ENCODE results near the gene PRDM16.
A peak's percentile ranks its signal among the peaks of the same experiment; 100 is the strongest.

The PRDM16 gene

DNA sequence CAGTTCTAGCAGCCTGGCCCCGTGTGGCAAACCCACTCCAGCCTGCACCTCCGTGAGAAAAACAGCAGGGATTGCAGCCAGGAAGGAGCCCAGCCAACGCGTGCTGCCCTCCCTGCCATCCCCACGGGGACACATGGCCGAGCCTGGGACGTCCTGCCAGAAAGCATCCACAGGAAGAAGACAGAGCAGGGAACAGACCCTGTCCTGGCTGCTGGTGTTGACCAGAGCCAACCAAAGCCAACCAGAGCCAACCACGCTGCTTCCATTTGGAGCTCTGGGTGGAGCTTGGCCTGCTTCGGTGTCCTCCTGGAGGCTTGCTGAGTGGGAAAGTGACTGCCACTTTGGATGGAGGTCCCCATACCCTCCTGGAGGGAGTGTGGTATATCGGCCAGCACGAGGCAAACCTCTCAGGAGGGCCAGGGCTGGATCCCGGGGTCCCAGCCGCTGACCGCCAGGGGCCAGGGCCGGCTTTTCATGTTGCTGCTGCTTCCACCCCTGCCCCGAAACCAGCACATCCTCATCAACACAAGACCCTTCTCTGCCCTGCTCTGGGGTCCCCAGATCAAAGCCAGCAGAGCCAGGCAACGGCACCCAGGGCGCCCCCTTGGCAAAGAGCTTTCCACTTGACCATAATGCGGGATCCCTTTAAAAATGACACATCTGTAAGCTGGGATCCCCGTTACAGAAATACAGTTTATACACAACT is 304.9 kb downstream of the PRDM16 start:
- DNase-seq (ENCODE audit: low spot score) = no peak

DNA sequence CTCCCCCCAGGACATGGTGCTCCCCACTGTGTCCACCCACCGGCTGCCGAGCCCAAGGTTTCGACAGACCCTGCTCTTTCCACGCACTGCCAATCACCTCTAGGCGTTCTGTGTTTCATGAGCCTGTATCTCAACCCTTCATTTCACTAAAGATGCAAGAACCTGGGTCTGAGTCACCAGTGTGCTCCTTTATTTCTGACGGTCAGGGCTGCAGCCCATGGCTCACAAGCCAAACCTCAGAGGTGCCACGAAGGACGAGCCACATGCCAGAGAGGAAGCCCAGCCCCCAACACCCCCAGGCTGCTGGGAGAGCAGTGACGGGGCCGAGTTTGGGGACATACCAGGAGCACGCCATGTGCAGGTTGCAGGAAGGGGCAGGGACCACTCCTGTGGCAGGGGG is 306.2 kb downstream of the PRDM16 start:
- no peak for DNase-seq (ENCODE audit: low spot score)

DNA sequence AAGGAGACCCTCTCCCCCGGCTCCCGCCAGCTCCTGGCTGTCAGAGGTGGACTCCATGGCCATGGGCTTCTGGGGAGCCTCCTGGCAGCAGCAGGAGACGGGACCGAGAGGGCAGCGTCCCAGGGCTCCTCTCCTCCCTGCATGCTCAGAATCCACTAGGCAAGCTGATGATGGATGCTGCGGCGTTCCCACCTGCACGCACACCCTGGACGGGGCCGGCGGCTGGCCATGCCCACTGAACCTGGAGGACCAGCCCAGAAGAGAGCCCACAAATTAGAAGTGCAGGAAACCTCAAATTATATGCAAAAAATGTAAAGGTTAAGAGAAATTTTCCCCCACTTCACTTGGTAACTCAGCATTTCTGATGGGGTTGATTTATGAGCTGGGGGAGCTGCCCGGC is 308.2 kb downstream of the PRDM16 start:
- DNase-seq (ENCODE audit: low spot score) = no peak

DNA sequence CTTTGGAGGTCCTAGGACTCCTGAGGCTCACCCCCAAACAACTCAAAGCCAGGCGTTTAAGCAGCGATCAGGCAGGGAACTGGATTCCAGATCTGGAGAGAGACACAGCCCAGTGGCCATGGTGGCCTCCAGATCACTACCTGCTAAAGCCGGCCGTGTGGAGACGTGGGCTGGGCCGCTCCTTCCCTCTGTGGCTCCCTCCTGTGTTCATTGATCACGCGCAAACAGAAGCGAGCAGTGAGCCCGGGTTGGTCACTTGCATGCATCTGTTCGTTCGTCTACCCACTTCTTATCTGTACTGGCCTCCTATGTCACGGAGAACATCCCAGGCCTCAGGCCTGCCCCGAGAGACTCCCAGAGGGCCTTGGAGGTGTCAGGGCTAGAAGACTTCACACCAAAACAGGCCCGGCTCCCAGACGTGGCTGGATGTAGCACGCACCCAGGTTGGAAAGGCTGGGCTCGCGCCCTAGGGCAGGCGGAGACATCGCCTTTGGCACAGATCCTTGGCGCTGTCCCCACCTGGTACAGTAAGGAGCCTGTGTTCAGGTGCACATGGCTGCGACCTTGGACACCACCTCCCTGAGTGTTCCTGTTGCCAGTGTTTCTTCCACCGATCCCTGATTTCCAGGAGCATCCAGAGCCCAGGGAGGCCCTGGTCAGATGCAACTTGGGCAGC is 308.7 kb downstream of the PRDM16 start:
- no peak for DNase-seq (ENCODE audit: low spot score)

DNA sequence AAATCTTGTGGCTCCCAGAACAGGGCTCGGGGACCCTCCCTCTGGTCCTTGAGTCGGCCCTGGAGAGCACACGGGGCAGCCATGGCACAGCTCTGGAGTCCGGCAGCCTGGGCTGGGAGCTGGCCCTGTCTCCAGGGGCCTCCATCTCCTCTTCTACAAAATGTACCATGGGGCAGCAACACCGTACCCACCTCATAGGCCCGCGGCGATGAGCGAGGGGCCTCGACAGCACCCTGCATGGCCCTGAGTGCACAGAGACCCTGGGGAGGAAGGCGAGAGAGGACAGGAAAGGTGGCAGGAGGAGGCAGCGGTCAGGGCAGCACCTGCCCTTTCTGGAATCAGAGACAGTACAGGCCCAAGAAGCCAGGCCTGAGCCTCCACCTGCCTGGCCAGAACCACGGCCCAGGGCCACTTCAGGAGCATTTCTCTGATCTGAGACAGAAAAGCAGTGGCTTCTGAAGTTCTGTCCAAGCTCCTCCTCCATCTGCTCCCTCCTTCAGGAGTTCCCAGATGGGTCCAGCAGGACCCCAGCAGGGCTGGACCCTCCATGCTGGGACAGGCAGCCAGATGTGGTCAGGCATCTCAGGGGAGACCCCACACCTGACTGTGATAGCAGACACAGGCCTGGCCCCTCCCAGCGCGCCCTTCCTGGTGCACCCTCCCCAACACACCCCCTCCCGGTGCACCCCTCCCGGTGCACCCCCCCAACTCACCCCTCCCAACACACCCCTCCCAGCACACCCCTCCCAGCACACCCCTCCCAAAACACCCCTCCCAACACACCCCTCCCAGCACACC is 309.6 kb downstream of the PRDM16 start:
- DNase-seq (ENCODE audit: low spot score) = no peak

DNA sequence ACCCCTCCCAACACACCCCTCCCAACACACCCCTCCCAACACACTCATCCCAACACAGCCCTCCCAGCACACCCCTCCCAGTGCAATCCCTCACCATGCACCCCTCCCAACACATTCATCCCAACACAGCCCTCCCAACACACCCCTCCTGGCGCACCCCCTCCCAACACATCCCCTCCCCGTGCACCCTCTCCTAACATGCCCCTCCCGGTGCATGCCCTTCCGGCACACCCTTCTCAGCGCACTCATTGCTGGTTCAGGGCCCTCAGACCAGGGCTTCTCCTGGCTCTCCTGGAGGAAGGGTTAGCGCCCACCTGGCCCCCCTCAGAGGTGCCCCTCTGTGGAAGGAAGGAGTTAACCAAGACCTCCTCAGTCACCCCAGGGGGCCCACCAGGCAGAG is 310.9 kb downstream of the PRDM16 start:
- no peak for DNase-seq (ENCODE audit: low spot score)

- DNase-seq (ENCODE audit: low spot score) = no peak
These were observed 311.5 kb downstream of the PRDM16 start for GRCh38 chr1:3380469-3380868.

GRCh38 chr1:3381901-3382300 is 312.9 kb downstream of the PRDM16 start:
- no peak for DNase-seq (ENCODE audit: low spot score)

GRCh38 chr1:3382326-3383057 is 313.5 kb downstream of the PRDM16 start:
- DNase-seq (ENCODE audit: low spot score) = no peak

DNA sequence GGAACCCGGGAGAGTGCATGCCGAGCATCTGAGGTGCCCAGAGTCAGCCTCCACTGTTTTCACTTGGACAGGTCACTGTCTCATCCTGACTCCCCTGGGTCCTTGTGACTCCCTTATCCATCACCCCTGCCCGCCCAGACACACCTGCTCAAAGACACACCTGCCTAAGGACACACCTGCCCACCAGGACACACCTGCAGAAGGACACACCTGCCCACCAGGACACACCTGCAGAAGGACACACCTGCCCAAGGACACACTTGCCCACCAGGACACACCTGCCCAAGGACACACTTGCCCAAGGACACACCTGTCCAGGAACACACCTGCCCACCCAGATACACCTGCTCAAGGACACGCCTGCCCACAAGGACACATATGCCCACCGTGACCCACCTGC is 314.7 kb downstream of the PRDM16 start:
- DNase-seq (ENCODE audit: low spot score) = no peak

GRCh38 chr1:3384407-3384806 is 315.4 kb downstream of the PRDM16 start:
- DNase-seq (ENCODE audit: low spot score) = no peak

GRCh38 chr1:3386205-3387002 is 317.4 kb downstream of the PRDM16 start:
- no peak for DNase-seq (ENCODE audit: low spot score)

GRCh38 chr1:3387401-3387800 is 318.4 kb downstream of the PRDM16 start:
- no peak for DNase-seq (ENCODE audit: low spot score)

DNA sequence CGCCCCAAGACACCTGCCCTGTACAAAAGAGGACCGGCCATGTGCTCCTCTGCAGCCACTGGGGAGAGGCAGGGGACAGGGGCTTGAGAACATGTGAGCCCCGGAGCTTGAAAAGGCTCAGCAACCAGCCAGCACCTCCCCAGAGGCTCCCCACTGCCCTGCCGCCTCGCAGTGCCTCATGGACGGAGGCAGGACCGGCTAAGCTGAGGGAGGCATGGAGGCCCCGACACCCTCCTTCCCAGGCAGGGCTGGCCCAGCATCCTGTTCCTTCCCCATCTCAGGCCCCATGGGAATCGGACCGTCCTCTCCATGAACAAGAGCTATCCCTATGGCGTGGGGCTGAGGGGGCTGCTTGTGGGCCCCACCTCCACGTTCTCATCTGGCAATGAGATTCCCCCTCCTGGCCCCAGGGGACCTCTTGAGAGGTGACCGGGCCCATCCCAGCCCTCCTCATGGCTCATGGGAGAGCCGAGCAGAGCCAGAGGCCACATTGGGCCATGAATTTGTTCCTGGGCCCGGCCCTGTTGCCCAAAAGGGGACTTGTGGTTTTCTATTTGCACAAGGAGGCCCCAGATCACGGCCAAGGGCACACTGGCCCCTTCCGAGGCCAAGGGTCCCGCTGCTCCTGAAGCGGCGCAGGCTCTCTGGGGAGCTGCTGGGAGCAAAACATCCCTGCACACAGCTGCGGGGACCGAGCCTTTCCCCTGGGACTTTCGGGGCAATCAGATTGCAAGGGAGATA is 320.3 kb downstream of the PRDM16 start:
- no peak for DNase-seq (ENCODE audit: low spot score)

DNA sequence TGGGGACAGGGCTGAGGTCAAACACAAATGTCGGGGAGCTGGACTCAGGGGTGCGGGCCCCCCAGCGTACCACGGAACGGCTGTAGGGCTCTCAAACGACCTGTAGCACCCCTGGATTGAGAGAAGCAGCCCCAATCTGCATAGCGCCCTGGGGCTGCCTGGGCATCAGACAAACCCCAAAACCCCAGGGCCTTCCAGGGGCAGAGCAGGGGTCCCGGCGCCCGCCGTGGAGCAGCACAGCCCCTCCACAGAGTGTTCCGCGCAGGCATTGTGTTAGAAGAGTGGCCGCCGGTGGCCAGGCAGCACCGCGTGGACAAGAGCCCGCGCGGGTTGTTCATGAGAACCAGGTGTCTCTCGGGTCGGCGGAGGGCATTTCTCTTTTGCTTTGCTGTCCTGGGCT is 321.3 kb downstream of the PRDM16 start:
- no peak for DNase-seq (ENCODE audit: low spot score)

DNA sequence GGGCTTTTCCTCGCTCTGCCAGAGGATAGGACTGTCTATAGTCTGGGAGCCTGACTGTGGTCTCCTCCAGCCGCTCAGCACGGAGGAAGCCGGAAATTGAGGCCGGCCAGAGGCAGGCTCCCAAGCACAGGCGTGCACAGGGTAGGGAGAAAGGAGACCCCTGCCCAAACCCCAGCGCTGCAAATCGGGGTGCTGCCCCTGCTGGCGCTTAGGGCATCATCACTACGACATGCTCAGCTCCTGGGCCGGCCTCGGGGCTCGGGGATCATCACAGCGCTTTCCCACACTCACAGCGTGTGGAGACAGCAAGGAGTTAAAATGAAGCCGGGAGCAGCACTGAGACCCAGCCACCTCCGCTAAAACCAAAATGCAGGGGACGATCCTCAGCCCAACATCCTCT is 322.7 kb downstream of the PRDM16 start:
- no peak for DNase-seq (ENCODE audit: low spot score)

DNA sequence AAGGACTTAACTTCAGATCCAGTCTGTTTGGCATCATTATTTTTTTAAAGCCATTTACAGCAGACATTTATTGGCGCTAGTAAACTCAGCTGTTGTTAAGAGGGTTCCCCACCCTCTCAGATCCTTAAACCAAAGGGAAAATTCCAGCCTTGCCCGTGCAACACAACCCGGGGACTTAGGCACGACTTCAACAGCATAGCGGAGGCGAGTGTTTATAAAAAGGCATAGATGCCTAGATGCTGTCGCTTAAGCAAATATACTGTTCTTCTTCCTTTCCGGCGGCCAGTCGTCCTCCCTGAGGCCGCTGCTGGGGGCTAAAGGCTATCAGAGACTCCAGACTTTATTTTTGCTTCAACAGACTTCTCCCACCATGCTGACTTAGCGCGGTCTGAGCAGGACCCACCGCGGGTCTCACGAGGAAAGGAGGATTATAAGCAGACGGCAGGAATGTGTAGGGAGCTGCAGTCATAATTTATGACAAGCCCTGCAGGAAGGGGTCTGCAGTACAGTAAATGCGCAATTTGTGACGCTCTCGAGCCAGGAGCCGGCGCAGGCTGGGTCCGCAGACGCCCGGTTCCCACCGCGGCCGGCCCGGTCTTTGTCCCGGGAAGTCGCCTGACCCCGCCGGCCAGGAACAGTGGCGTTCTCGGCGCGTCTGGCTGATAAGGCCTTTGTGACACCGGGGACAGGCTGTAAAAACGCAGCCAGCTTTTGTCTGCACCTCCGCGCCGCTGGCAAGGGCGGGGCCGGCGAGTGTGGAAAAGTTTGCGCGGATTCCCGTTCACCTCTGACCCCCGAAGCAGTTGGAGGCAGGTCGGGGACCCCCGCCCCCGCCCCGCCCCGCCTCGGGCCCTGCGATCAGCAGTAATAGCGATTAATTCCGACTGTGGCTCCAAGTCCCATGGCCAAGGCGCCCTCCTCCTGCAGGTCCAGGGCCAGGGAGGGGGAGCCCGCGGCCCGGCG is 324.3 kb downstream of the PRDM16 start:
- no peak for DNase-seq (ENCODE audit: low spot score)

DNA sequence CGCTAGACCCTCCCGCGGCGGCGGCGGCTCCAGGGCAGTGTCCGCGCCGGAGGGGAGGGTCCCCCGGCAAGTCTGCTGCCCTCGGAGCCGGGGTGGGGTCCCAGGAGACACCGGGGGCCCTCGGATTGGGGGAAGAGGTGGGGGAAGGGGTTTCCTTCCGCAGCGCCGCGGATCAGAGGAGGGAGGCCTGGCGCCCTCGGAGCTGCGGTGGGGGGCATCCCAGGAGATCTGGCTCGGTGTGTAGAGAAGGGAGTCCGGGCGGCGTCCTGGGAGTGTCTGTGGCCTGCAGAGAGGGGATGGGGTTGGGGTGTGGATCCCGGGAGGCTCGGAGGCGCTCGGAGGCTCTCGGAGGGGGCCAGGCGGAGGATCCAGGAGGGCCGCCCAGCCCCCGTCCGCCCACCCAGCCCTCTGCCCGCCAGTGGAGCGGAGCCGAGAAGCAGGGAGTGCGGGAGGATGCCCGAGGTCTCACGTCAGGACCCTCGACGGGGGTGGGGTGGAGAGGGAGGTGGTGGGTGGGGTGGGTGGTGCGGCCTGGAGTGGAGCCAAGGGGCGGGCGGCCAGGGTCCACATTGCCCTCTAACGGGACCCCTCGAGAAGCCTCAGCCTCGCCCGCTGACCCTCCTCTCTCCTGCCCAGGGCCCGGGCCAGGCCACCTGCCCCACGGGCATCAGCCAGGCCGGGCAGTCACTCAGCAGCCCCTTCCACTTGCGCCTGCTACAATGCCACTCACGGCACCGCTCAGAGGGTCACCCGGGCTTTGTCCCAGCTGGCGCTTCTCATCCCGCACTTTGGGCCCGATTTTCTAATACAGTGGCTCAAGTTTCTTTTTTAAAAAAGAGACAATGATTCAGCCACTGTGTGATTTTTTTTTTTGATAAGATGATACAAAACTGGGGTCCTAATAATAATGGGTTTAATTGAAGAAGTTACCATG is 325.3 kb downstream of the PRDM16 start:
- peak; percentile 16 for DNase-seq (ENCODE audit: low spot score)

GRCh38 chr1:3396411-3396810 is 327.4 kb downstream of the PRDM16 start:
- DNase-seq (ENCODE audit: low spot score) = no peak

Data from putamen (tissue), 1 donor.